Fibroblast of skin of right biceps (primary cell): ENCODE results near the gene PRRC2B.
"Not testable (repeated sequence)": the region's sequence is repeated elsewhere in the genome, so short reads cannot be mapped to it uniquely, and the experiment has no call there.

Experiments
- DNase-seq: peaks from one replicate; pipeline ENCODE4 v3.0.0-alpha.2; 2013

PRRC2B gene

GRCh38 chr9:131439224-131439623, 45.3 kb downstream of the PRRC2B start:
- no peak for DNase-seq

DNA sequence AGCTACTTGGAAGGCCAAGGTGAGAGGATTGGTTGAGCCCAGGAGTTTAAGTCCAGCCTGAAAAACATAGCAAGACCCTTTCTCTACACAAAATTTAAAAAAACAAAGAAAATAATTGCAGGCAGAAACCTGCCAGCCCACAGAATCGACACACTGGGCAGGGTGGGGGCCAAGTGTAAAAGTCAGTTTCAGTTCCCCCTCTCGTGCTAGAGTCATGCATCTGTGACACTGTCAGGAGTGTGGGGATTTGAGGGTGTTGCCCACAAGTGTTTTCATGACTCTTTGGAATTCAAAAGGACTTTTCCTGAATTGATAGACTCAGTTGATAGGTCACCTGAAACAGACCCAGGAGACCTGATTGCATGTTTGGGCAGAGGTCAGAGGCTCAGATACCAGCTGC, 47.6 kb downstream of the PRRC2B start:
- DNase-seq: no peak

GRCh38 chr9:131442351-131442750, 48.5 kb downstream of the PRRC2B start:
- no peak for DNase-seq

DNA sequence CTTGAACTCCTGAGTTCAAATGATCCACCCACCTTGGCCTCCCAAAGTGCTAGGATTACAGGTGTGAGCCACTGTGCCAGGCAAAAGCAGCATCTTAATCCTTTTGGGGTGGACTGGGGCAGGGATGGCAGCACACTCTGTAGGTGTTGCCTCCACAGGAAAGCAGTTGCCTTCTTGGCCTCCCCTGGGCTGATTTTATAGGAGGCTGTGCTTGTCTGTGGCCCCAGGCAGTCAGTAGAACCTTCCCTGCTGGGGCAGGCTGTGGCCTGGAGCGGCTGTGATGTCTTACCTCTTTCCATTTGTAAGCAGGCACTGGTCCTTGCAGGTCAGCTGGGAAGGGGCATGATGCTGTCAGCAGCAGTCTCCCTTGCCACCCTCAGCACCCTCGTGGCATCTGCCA, 49.8 kb downstream of the PRRC2B start:
- DNase-seq: no peak

- no peak for DNase-seq
Observed at GRCh38 chr9:131446276-131446675, 52.4 kb downstream of the PRRC2B start.

DNA sequence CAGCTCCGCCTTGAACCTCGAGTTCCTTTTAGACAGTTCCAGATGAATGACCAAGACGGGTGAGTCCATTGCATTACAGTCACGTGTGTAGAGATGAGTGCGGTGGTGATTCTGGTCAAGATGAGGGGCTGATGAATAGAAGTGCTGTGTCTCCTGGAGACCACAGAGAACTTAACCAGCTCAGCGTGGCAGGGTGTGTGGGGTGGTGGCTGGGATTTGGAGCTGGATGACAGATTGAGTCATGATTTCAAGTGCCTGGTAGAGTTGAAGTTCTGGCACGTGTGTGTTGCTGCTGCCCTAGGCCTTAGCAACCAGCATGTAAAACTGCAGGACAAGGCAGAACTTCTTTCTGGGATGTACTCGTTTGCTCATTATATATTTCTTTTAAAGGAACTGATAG, 53.3 kb downstream of the PRRC2B start:
- DNase-seq: no peak

GRCh38 chr9:131447600-131447999, 53.7 kb downstream of the PRRC2B start:
- DNase-seq: no peak

DNA sequence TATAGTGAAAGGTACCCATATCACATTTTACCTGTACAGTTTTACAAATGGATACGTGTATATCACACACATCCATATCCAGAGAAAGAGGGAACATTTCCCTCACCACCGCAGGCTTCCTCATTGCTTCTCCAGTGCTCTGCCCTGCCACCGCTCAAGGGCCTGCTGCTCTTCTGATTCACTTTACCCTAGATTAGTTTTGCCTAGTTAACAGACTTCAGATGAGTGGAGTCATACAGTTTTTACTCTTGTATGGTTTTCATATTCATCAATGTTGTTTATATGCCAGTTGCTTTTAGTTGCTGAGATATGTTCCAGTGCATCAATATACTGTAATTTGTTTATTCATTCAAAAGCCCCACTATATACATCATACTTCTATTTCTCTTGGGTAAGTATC, 54.9 kb downstream of the PRRC2B start:
- DNase-seq: no peak

GRCh38 chr9:131449276-131449675, 55.4 kb downstream of the PRRC2B start:
- DNase-seq: no peak

DNA sequence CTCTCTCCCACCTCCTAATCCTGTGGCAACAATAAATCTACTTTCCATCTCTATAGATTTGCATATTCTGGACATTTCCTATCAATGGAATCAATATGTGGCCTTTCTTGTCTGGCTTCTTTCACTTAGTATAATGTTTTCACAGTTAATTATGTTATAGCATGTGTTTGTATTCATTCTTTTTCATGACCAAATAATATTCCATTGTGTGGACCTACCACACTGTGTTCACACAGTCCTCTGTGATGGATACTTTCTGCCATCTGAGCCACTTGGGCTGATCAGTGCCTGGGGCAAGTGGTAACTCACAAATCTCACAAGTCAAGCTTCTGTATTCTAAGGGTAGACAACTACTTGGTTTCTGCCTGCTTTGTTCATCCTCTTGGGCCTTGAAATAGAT, 60.1 kb downstream of the PRRC2B start:
- DNase-seq: no peak

- DNase-seq: not testable (repeated sequence)
Observed at GRCh38 chr9:131455655-131456054, 61.8 kb downstream of the PRRC2B start.

GRCh38 chr9:131457746-131458145, 63.9 kb downstream of the PRRC2B start:
- no peak for DNase-seq

GRCh38 chr9:131459056-131459455, 65.2 kb downstream of the PRRC2B start:
- no peak for DNase-seq

DNA sequence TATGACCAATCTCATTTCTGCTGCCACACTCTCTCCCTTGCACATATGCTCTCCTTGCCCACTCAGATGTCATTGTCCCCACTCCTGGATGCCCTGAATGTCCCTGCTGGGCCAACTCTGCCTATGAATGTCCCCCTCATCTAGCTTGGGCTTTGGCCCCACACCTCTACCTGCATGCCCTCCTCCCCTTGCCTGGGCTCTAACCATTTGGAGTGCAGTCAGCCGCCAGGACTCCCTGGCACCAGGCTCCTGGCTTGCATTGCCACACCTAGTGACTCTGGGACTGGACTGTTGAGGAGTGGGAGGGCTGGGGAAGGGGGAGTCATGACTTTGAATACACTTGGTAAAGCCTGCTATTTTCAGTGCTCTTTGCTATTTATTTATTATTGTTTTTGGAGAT, 67.3 kb downstream of the PRRC2B start:
- no peak for DNase-seq

GRCh38 chr9:131464354-131465000, 70.6 kb downstream of the PRRC2B start:
- peak; percentile 15 for DNase-seq

DNA sequence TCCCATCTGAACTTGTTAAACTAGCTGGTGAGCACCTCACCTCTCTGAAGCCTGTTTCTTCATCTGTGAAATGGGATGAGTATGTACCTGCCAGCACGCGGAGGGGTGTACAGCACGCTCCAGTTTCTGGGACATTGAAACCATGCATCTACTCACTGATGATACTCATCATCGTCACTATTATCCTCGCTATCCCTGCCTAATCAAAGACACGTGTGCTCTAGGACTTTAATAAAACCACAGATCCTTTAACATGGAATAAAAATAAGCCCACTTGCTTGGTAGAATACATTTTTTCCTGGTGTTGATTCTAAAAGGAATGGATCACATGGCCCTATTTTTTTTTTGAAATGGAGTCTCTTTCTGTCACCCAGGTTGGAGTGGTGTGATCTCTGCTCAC, 71.5 kb downstream of the PRRC2B start:
- peak; percentile 53 for DNase-seq

DNA sequence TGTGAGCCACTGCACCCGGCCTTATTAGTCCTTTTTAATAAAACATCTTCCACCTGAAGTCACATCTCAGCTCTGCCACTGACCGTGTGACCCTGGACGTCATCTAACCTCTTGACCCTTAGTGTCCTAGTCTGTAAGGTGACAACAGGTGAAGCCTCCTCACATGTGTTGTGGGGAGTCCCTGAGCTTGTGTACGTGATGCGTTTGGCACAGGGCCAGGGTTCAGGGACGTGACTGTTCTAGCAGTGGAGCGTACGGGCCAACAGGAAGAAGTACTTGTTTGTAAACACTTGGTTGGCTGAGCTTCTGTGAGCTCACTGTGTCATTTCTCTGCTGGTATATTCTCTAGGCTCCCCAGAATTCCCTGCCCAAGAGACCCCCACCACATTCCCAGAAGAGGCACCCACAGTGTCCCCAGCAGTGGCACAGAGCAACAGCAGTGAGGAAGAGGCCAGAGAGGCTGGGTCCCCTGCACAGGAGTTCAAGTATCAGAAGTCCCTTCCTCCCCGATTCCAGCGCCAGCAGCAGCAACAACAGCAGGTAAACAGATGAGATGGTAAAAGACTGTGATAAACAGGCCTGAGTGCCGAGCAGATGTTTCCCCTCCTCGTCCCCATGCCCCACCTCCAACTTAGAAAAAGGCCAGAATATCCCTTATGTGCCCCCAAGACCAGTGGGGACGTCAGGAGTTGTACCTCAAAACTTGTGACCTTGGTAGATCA, 73.5 kb downstream of the PRRC2B start:
- no peak for DNase-seq

DNA sequence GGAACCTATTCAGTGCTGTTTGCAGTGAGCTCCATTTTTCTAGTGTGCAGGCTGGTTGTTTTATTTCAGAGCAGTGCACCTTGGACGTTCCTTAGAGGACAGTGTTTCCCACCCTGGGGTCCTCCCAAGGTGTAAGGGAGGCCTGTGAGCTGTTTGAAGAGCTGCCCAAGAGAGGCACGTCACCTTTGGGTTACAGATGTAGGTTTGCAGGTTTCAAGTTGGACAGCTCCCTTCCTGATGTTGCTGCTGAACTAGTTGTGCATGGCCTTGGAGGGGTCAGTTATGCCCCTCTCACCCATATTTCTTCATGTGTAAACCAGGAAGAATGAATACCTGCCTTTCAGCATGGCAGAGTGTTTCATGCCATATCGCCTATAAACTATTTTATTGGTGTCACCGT, 74.1 kb downstream of the PRRC2B start:
- DNase-seq: no peak

- DNase-seq: peak; percentile 55
Observed at GRCh38 chr9:131469356-131469755, 75.5 kb downstream of the PRRC2B start.

GRCh38 chr9:131469951-131470350, 76.1 kb downstream of the PRRC2B start:
- DNase-seq: no peak

GRCh38 chr9:131470581-131470991, 76.7 kb downstream of the PRRC2B start:
- DNase-seq: no peak

DNA sequence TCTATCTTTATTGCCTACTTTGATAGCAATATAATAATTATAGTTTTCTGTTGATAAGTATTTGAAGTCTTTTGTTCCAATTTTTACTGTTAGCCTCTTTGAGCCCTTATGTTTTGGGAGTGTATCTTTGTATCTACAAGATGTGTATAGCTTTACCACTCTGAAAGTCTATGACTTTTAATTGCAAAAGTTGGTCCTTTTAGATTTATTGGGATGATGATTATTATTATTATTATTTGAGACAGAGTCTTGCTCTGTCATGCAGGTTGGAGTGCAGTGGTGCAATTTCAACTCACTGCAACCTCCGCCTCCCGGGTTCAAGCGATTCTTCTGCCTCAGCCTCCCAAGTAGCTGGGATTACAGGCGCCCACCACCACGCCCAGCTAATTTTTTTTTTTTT, 78.2 kb downstream of the PRRC2B start:
- DNase-seq: not testable (repeated sequence)

DNA sequence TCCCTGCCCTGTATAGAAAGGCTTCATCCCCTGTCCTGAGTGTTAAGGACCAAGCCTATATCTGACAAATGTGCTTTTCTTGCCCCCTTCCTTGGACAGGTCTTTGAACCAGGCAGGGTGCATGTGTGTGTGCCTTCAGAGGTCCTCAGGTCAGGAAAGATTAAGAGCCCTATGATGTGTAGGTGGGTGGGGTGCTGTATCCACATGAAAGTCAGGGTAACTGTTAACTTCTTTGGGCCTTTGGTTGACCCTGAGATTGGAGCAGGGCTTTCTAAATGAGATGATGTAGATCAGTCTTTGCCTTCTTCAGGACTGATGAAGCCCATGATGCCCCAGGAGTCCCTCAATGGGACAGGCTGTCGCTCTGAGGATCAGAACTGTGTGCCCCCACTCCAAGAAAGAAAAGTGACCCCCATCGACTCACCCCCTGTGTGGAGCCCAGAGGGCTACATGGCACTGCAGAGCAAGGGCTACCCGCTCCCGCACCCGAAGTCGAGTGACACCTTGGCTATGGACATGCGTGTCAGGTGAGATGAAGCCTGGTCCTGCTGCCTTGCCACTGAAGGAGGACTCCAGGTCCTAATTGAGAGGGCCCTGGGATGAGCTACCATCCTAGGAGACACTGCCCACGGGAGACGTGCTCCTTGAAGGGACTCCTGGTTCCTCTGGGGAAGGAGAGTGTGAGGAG, 79.5 kb downstream of the PRRC2B start:
- DNase-seq: no peak

- DNase-seq: no peak
Observed at GRCh38 chr9:131473891-131474290, 80.0 kb downstream of the PRRC2B start.
